Skin of body (tissue), 2 donors: ENCODE results near the gene AKAP4. TPM values are rescaled to one million over a fixed set of nuclear protein-coding genes. Genes with fewer than 3 reads are reported as not detected.

Experiments used
- small RNA-seq: library from RNA; depleted of rRNA; stranded (forward); fragments of <200 nt; gene quantifications from one replicate; pipeline ENCODE3, GENCODE V24; 2014; ENCODE audit warnings: low replicate concordance
- total RNA-seq: library from RNA; depleted of rRNA; stranded (reverse); fragments of >200 nt; gene quantifications from one replicate; pipeline ENCODE4 v1.2.3, GENCODE V29; 2014

AKAP4 gene
- total RNA-seq, 1 donor from 2014 or later: not detected

Small RNA genes lying within 50 kb of the gene (small RNA-seq; reads per million reads assigned to genes)
- not detected for gene PYY3
- not detected for gene RF00019

Other genes with a start within 250 kb of the AKAP4 start
- gene CCNB3, start 3.8 kb upstream of the AKAP4 start, total RNA-seq: 0.39 TPM